Parathyroid adenoma (tissue), 2 donors: ENCODE results near the gene APELA.
"Not testable (repeated sequence)": the region's sequence is repeated elsewhere in the genome, so short reads cannot be mapped to it uniquely, and the experiment has no call there.

Experiments used
- H2AFZ ChIP-seq: fragments of 300-600 bp; sonication (generic); one replicate; pipeline ENCODE4 v1.7.0; 2017; ENCODE audit warnings: antibody characterized with exemption, mild to moderate bottlenecking
- H3K27ac ChIP-seq: fragments of 300-600 bp; sonication (generic); one replicate; pipeline ENCODE4 v1.7.0; 2017
- H3K27me3 ChIP-seq: fragments of 300-600 bp; sonication (generic); one replicate; pipeline ENCODE4 v1.7.0; 2017; ENCODE audit warnings: low read length; ENCODE audit not compliant: control insufficient read depth, insufficient read depth
- H3K36me3 ChIP-seq: fragments of 300-600 bp; sonication (generic); one replicate; pipeline ENCODE4 v1.7.0; 2017; ENCODE audit warnings: low read length; ENCODE audit not compliant: control insufficient read depth, insufficient read depth
- H3K4me1 ChIP-seq: fragments of 300-600 bp; sonication (generic); one replicate; pipeline ENCODE4 v1.7.0; 2017; ENCODE audit warnings: control low read depth
- H3K4me2 ChIP-seq: fragments of 300-600 bp; sonication (generic); one replicate; pipeline ENCODE4 v1.7.0; 2017; ENCODE audit warnings: low read length
- H3K4me3 ChIP-seq: fragments of 300-600 bp; sonication (generic); one replicate; pipeline ENCODE4 v1.7.0; 2017; ENCODE audit warnings: low read depth, low read length
- H3K79me2 ChIP-seq: fragments of 300-600 bp; sonication (generic); one replicate; pipeline ENCODE4 v1.7.0; 2017; ENCODE audit warnings: control low read depth
- H3K9ac ChIP-seq: fragments of 300-600 bp; sonication (generic); one replicate; pipeline ENCODE4 v1.7.0; 2017; ENCODE audit warnings: mild to moderate bottlenecking
- H3K9me3 ChIP-seq: fragments of 300-600 bp; sonication (generic); one replicate; pipeline ENCODE4 v1.7.0; 2017; ENCODE audit warnings: low read length; ENCODE audit not compliant: control insufficient read depth
- CTCF ChIP-seq: fragments of 300-600 bp; sonication (generic); IDR thresholded peaks from one replicate; pipeline ENCODE4 v1.7.0; 2017; ENCODE audit warnings: antibody characterized with exemption, mild to moderate bottlenecking
- donor health status: primary hyperparathyroidism.

The APELA gene

GRCh38 chr4:164906368-164906767, 29.4 kb downstream of the APELA start:
- H3K9ac ChIP-seq = no peak overlapping the region
- H3K9me3 ChIP-seq = no peaks in the 10 kb centered on the region
- H3K36me3 ChIP-seq = no peaks in the 10 kb centered on the region
- H3K4me1 ChIP-seq = no peaks in the 10 kb centered on the region
- TF ChIP-seq CTCF = no peak
- H3K27ac ChIP-seq = no peak overlapping the region
- H2AFZ ChIP-seq = no peak overlapping the region
- no peak overlapping the region for H3K4me3 ChIP-seq
- no peak overlapping the region for H3K4me2 ChIP-seq
- H3K27me3 ChIP-seq = no peaks in the 10 kb centered on the region
- no peaks in the 10 kb centered on the region for H3K79me2 ChIP-seq

GRCh38 chr4:164913506-164913905, 36.5 kb downstream of the APELA start:
- not testable (repeated sequence) for H3K9me3 ChIP-seq

GRCh38 chr4:164918956-164919355, 42.0 kb downstream of the APELA start:
- H3K4me2 ChIP-seq = no peak overlapping the region
- no peak for TF ChIP-seq CTCF
- no peaks in the 10 kb centered on the region for H3K4me1 ChIP-seq
- H3K36me3 ChIP-seq = no peaks in the 10 kb centered on the region
- H3K27ac ChIP-seq = no peak overlapping the region
- no peaks in the 10 kb centered on the region for H3K9me3 ChIP-seq
- no peaks in the 10 kb centered on the region for H3K79me2 ChIP-seq
- H3K4me3 ChIP-seq = no peak overlapping the region
- no peak overlapping the region for H2AFZ ChIP-seq
- H3K27me3 ChIP-seq = no peaks in the 10 kb centered on the region
- no peak overlapping the region for H3K9ac ChIP-seq

More at GRCh38 chr4:164913506-164913905, 36.5 kb downstream of the APELA start:
- H3K4me2 ChIP-seq, H3K9ac ChIP-seq, H3K27ac ChIP-seq, H2AFZ ChIP-seq, H3K4me3 ChIP-seq, H3K79me2 ChIP-seq, H3K4me1 ChIP-seq, H3K36me3 ChIP-seq, H3K27me3 ChIP-seq: not testable (repeated sequence)

- Histone ChIP-seq H3K9ac (no peak overlapping the region), H3K9me3 (no peaks in the 10 kb centered on the region), H3K27ac (no peak overlapping the region), H2AFZ (no peak overlapping the region), H3K79me2 (no peaks in the 10 kb centered on the region), H3K27me3 (no peaks in the 10 kb centered on the region), H3K36me3 (no peaks in the 10 kb centered on the region), H3K4me3 (no peak overlapping the region), H3K4me1 (no peaks in the 10 kb centered on the region), H3K4me2 (no peak overlapping the region)
- no peak for TF ChIP-seq CTCF
Measured at GRCh38 chr4:164924670-164925238, 47.8 kb downstream of the APELA start.

- Histone ChIP-seq H3K36me3 (no peaks in the 10 kb centered on the region), H3K9ac (no peak overlapping the region), H3K27me3 (no peaks in the 10 kb centered on the region), H3K9me3 (no peaks in the 10 kb centered on the region), H3K27ac (no peak overlapping the region), H3K4me3 (no peak overlapping the region), H2AFZ (no peak overlapping the region), H3K4me1 (no peaks in the 10 kb centered on the region), H3K4me2 (no peak overlapping the region), H3K79me2 (no peaks in the 10 kb centered on the region)
- no peak for TF ChIP-seq CTCF
Measured at GRCh38 chr4:164926301-164926700, 49.3 kb downstream of the APELA start.

GRCh38 chr4:164927101-164927500, 50.1 kb downstream of the APELA start:
- not testable (repeated sequence) for H3K9ac ChIP-seq, H3K4me1 ChIP-seq, H3K36me3 ChIP-seq, H3K27me3 ChIP-seq, H3K27ac ChIP-seq, H2AFZ ChIP-seq, H3K79me2 ChIP-seq, H3K4me2 ChIP-seq, H3K4me3 ChIP-seq, H3K9me3 ChIP-seq
